Fibroblast of upper back skin (primary cell): Measurements from ENCODE around the gene IL21R.

Source experiments
- DNase-seq: peaks from one replicate; pipeline ENCODE4 v3.0.0-alpha.2; 2013

The IL21R gene

GRCh38 chr16:27468941-27469531 lies 67.1 kb downstream of the IL21R start:
- DNase-seq, result no peak

- peak; percentile 35 for DNase-seq
These were observed 68.8 kb downstream of the IL21R start for GRCh38 chr16:27470567-27471431.

GRCh38 chr16:27471661-27472060 lies 69.7 kb downstream of the IL21R start:
- no peak for DNase-seq

GRCh38 chr16:27472091-27473020 lies 70.4 kb downstream of the IL21R start:
- DNase-seq, result no peak

DNA sequence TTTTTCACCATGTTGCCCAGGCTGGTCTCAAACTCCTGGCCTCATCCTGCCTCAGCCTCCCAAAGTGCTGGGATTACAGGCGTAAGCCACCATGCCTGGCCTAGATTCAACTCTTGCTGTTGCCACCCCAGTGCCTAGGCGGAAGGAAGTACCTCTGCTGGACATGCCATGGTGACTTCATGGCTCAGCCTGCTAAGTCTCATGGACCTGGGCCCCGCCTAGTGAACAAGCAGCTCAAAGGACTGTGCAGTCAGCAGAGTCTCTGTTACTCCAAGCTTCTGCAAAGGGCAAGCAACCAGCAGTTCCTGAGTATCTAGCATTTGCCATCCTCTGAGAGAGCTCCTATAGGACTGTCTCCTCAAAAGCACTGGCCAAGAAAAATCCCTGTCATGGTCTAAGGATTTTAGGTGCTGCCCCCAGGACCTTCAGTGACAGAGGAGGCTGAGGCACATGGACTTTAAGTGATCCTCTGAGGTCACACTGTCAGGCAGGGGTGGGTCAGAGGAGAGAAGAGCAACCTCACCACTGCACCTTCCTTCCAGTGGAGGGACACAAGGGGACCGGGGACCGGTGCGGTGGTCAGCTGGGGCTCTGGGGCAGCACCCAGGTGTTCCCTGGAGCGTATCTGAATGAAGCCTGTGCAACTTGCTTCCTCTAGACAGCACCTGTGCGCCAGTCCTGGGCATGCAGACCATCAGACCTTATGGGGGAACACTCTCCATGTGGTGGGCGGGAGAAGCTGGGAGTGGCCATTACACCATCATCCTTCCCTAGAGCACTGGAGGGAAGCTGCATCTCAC lies 71.3 kb downstream of the IL21R start:
- DNase-seq, result no peak

GRCh38 chr16:27474041-27474440 lies 72.1 kb downstream of the IL21R start:
- no peak for DNase-seq

DNA sequence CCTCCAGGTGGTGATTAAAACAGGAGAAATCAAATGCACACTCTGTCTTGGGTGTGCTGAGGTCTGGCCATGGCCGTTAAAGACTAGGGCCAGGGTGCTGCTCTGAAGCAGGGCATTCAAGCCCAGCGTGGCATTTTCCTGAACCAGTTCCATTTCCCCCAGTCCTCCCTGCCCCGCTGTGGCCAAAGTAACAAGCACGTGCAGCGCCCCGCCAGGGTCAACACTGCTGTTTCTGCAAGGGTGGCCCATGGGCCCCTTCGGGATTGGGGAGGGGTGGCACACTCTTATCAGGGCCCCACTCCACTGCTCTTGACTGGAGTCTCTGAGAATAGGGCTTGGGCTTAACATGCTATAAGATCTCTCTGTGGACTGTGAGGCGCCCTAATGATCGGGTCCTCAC lies 72.9 kb downstream of the IL21R start:
- no peak for DNase-seq

GRCh38 chr16:27475561-27475960 lies 73.6 kb downstream of the IL21R start:
- peak; percentile 87 for DNase-seq

- no peak for DNase-seq
These were observed 74.3 kb downstream of the IL21R start for GRCh38 chr16:27476240-27476639.

GRCh38 chr16:27480761-27481160 lies 78.8 kb downstream of the IL21R start:
- no peak for DNase-seq

DNA sequence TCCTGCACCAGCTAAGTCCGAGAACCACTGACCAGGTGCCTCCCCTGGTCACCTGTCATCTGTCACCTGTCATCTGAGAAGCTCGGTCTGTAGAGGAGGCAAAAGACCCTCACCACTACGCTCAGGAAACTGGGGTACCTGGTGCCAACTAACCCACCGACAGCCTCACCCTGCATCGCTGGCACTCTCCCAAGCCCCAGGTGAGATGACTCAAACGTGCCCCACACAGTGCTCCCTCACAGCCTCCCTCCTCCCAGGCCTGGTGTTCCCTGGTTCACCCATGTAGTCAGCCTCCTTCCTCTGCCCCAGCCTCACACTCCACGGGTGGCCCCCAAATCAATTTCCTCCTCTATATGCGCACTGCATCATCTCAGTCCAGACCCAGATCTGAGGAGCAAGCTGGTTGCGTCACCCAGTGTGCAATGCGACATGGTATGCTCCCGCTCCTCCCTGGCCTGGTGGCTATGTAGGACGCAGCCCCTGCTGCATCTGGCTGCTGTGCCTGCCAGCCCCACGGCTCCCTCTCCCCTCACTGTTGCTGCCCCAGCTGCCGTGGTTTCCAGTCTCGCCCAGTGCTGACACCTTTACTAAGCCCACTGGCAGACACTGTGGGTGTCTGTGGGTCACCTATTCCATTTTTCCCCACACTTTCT lies 79.4 kb downstream of the IL21R start:
- DNase-seq, result no peak

GRCh38 chr16:27482397-27483087 lies 80.6 kb downstream of the IL21R start:
- DNase-seq, result no peak

- no peak for DNase-seq
These were observed 81.1 kb downstream of the IL21R start for GRCh38 chr16:27483088-27483437.

GRCh38 chr16:27483624-27484023 lies 81.7 kb downstream of the IL21R start:
- DNase-seq, result no peak

- DNase-seq, result no peak
These were observed 83.2 kb downstream of the IL21R start for GRCh38 chr16:27485126-27485525.

DNA sequence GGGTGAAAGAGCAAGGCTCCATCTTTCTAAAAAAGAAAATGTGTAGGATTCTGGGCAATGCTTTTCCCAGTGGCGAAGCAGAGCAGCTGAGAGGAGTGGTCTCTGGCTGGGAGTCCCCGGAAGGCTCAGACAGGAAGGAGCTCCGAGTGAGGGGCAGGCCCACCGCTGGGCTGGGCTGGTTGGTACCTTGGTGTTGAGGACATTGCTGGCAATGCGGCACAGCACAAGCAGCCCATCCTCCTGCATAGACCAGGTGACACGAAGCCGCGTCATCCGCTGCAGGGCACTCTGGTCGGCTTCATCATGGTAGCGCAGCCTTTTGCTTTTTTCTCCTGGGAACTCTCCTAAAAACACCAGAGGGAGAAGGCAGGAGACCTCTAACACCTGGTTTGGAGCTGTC lies 83.8 kb downstream of the IL21R start:
- no peak for DNase-seq

GRCh38 chr16:27486344-27486743 lies 84.4 kb downstream of the IL21R start:
- no peak for DNase-seq

- DNase-seq, result no peak
These were observed 84.8 kb downstream of the IL21R start for GRCh38 chr16:27486760-27487159.

- DNase-seq, result no peak
These were observed 87.4 kb downstream of the IL21R start for GRCh38 chr16:27489421-27489820.

GRCh38 chr16:27489906-27490305 lies 87.9 kb downstream of the IL21R start:
- no peak for DNase-seq

- DNase-seq, result no peak
These were observed 90.1 kb downstream of the IL21R start for GRCh38 chr16:27491894-27492587.
